ENCODE measurements around the gene EXOC6.

The EXOC6 gene

GRCh38 chr10:93073539-93074146, 225.3 kb downstream of the EXOC6 start, which contains the start of gene CYP26A1:
CYP26A1 (plus strand) TSS chr10:93073893; CDS start chr10:93073935, 42 bp downstream.
- Histone ChIP-seq H3K9me3 (ENCODE audit: control insufficient read depth, low read length) (no peaks in the 10 kb centered on the region), H3K4me1 (ENCODE audit: control insufficient read depth, insufficient read depth, low read length, poor library complexity, severe bottlenecking) (peaks cover 9% of the 10 kb centered on the region), H3K4me3 (ENCODE audit: extremely low read depth, insufficient read depth, low read length, poor library complexity, severe bottlenecking) (peak within 1 kb of the TSS; percentile 18), H3K36me3 (ENCODE audit: control insufficient read depth, insufficient read depth, low read length) (no peaks in the 10 kb centered on the region), H3K27ac (ENCODE audit: low read depth, low read length, severe bottlenecking) (no peak within 1 kb of the TSS)
- 0 to 1% methylated on average over 36 to 41 of the region's 52 CpGs for WGBS, 2 experiments (ENCODE audit: insufficient coverage in 2 of 2)

DNA sequence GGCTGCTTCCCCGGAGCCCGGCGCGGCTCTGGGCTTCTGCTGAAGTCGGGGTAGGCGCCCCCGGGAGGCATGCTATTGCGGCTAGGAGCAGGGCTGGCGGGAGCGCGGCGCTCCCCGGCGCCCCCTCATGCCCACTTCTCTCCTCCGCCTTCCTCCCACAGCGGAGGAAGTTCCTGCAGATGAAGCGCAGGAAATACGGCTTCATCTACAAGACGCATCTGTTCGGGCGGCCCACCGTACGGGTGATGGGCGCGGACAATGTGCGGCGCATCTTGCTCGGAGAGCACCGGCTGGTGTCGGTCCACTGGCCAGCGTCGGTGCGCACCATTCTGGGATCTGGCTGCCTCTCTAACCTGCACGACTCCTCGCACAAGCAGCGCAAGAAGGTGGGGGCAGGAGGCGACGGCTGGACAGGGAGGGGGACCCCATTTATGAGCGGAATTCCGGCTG, 225.9 kb downstream of the EXOC6 start:
- 1% methylated on average over 32 of the region's 40 CpGs for WGBS, 2 experiments (ENCODE audit: insufficient coverage in 2 of 2)
- peaks cover 6% of the 10 kb centered on the region for H3K4me1 ChIP-seq (ENCODE audit: control insufficient read depth, insufficient read depth, low read length, poor library complexity, severe bottlenecking)
- H3K27ac ChIP-seq (ENCODE audit: low read depth, low read length, severe bottlenecking) = no peak overlapping the region
- H3K36me3 ChIP-seq (ENCODE audit: control insufficient read depth, insufficient read depth, low read length) = no peaks in the 10 kb centered on the region
- H3K9me3 ChIP-seq (ENCODE audit: control insufficient read depth, low read length) = no peaks in the 10 kb centered on the region
- H3K4me3 ChIP-seq (ENCODE audit: extremely low read depth, insufficient read depth, low read length, poor library complexity, severe bottlenecking) = peak overlapping the region; percentile 18

GRCh38 chr10:93074597-93075368, 226.5 kb downstream of the EXOC6 start:
- H3K36me3 ChIP-seq (ENCODE audit: control insufficient read depth, insufficient read depth, low read length) = no peaks in the 10 kb centered on the region
- peaks cover 6% of the 10 kb centered on the region for H3K4me1 ChIP-seq (ENCODE audit: control insufficient read depth, insufficient read depth, low read length, poor library complexity, severe bottlenecking)
- no peaks in the 10 kb centered on the region for H3K9me3 ChIP-seq (ENCODE audit: control insufficient read depth, low read length)
- peak overlapping the region; percentile 18 for H3K4me3 ChIP-seq (ENCODE audit: extremely low read depth, insufficient read depth, low read length, poor library complexity, severe bottlenecking)
- no peak overlapping the region for H3K27ac ChIP-seq (ENCODE audit: low read depth, low read length, severe bottlenecking)
- WGBS, 2 experiments (ENCODE audit: insufficient coverage in 2 of 2) = 1 to 2% methylated on average over 66 to 67 of the region's 67 CpGs

GRCh38 chr10:93075369-93076221, 227.3 kb downstream of the EXOC6 start:
- Histone ChIP-seq H3K4me3 (ENCODE audit: extremely low read depth, insufficient read depth, low read length, poor library complexity, severe bottlenecking) (peak overlapping the region; percentile 18), H3K9me3 (ENCODE audit: control insufficient read depth, low read length) (no peaks in the 10 kb centered on the region), H3K36me3 (ENCODE audit: control insufficient read depth, insufficient read depth, low read length) (no peaks in the 10 kb centered on the region), H3K27ac (ENCODE audit: low read depth, low read length, severe bottlenecking) (no peak overlapping the region), H3K4me1 (ENCODE audit: control insufficient read depth, insufficient read depth, low read length, poor library complexity, severe bottlenecking) (peaks cover 11% of the 10 kb centered on the region)
- 15 to 19% methylated on average over 14 to 21 of the region's 25 CpGs for WGBS, 2 experiments (ENCODE audit: insufficient coverage in 2 of 2)

GRCh38 chr10:93076871-93077270, 228.6 kb downstream of the EXOC6 start:
- H3K4me1 ChIP-seq (ENCODE audit: control insufficient read depth, insufficient read depth, low read length, poor library complexity, severe bottlenecking) = peaks cover 11% of the 10 kb centered on the region
- H3K4me3 ChIP-seq (ENCODE audit: extremely low read depth, insufficient read depth, low read length, poor library complexity, severe bottlenecking) = no peak overlapping the region
- WGBS, 2 experiments (ENCODE audit: insufficient coverage in 2 of 2) = 42 to 70% methylated on average over 2 of the region's 2 CpGs
- H3K36me3 ChIP-seq (ENCODE audit: control insufficient read depth, insufficient read depth, low read length) = no peaks in the 10 kb centered on the region
- no peaks in the 10 kb centered on the region for H3K9me3 ChIP-seq (ENCODE audit: control insufficient read depth, low read length)
- no peak overlapping the region for H3K27ac ChIP-seq (ENCODE audit: low read depth, low read length, severe bottlenecking)

DNA sequence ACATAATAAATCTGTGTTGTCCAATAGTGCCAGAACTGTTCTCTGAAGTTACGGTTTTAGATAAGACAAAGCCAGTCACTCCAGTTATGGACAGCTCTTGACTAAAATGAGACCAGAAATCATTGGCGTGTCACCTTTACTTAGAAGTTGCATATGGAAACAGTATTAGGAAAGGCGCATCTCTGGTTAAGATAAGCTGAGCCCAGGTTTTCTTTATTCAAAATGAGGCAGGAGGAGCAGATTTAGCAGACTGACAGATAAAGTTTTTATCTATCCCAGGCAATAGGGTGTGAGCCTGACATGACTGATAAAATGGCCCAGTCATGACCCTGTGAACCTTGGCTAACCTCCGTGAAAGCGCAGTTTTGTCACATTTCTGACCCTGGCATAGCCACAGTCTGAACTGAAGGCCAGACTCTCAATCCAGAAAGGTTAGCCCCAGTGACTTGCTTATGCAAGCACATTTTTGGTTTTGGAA, 229.6 kb downstream of the EXOC6 start:
- H3K4me1 ChIP-seq (ENCODE audit: control insufficient read depth, insufficient read depth, low read length, poor library complexity, severe bottlenecking) = peaks cover 8% of the 10 kb centered on the region
- H3K4me3 ChIP-seq (ENCODE audit: extremely low read depth, insufficient read depth, low read length, poor library complexity, severe bottlenecking) = no peak overlapping the region
- no peak overlapping the region for H3K27ac ChIP-seq (ENCODE audit: low read depth, low read length, severe bottlenecking)
- no peaks in the 10 kb centered on the region for H3K9me3 ChIP-seq (ENCODE audit: control insufficient read depth, low read length)
- H3K36me3 ChIP-seq (ENCODE audit: control insufficient read depth, insufficient read depth, low read length) = no peaks in the 10 kb centered on the region
- WGBS, 2 experiments (ENCODE audit: insufficient coverage in 2 of 2) = 88 to 90% methylated on average over 5 of the region's 5 CpGs

DNA sequence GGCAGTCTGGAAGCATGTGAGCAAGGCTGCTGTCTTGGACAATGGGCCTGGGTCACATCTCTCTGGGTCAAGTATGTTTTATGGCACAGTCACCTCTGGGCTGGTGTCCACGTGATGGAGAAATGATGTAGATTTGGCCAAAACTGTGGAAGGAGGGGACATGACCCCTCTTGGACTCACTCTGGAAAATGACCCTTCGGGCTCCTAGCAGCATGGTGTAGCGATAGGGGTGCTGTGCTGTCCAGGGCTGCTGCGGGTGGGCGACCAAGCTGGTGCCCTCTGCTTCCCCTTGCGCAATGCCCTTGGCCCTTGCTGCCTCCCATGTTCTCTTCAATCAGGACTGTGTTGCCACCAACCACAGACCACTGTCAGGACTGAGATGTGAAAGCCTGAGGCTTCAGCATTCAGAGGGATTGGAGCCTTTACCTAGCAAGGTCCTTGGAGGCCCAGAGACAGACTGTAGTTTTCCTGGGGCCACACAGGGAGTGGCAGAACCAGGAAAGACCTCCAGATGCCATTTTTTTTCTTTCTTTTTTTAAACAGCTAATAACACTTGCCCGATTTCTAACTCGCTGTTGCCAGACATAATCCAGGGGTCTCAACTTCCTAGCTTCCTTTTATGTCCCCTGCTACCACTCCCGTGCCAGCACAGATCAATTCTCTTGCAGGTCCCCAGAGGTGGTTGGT, 231.5 kb downstream of the EXOC6 start:
- H3K27ac ChIP-seq (ENCODE audit: low read depth, low read length, severe bottlenecking) = no peak overlapping the region
- peaks cover 8% of the 10 kb centered on the region for H3K4me1 ChIP-seq (ENCODE audit: control insufficient read depth, insufficient read depth, low read length, poor library complexity, severe bottlenecking)
- H3K9me3 ChIP-seq (ENCODE audit: control insufficient read depth, low read length) = no peaks in the 10 kb centered on the region
- 75 to 81% methylated on average over 3 to 9 of the region's 9 CpGs for WGBS, 2 experiments (ENCODE audit: insufficient coverage in 2 of 2)
- no peaks in the 10 kb centered on the region for H3K36me3 ChIP-seq (ENCODE audit: control insufficient read depth, insufficient read depth, low read length)
- no peak overlapping the region for H3K4me3 ChIP-seq (ENCODE audit: extremely low read depth, insufficient read depth, low read length, poor library complexity, severe bottlenecking)

- Histone ChIP-seq H3K4me3 (ENCODE audit: extremely low read depth, insufficient read depth, low read length, poor library complexity, severe bottlenecking) (no peak overlapping the region), H3K4me1 (ENCODE audit: control insufficient read depth, insufficient read depth, low read length, poor library complexity, severe bottlenecking) (peaks cover 5% of the 10 kb centered on the region), H3K9me3 (ENCODE audit: control insufficient read depth, low read length) (no peaks in the 10 kb centered on the region), H3K27ac (ENCODE audit: low read depth, low read length, severe bottlenecking) (peak overlapping the region; percentile 1), H3K36me3 (ENCODE audit: control insufficient read depth, insufficient read depth, low read length) (no peaks in the 10 kb centered on the region)
- 67 to 70% methylated on average over 20 to 21 of the region's 22 CpGs for WGBS, 2 experiments (ENCODE audit: insufficient coverage in 2 of 2)
Measured at GRCh38 chr10:93080350-93081046, 232.2 kb downstream of the EXOC6 start.

- Histone ChIP-seq H3K27ac (ENCODE audit: low read depth, low read length, severe bottlenecking) (no peak overlapping the region), H3K9me3 (ENCODE audit: control insufficient read depth, low read length) (no peaks in the 10 kb centered on the region), H3K36me3 (ENCODE audit: control insufficient read depth, insufficient read depth, low read length) (no peaks in the 10 kb centered on the region), H3K4me1 (ENCODE audit: control insufficient read depth, insufficient read depth, low read length, poor library complexity, severe bottlenecking) (peaks cover 5% of the 10 kb centered on the region), H3K4me3 (ENCODE audit: extremely low read depth, insufficient read depth, low read length, poor library complexity, severe bottlenecking) (no peak overlapping the region)
- WGBS, 2 experiments (ENCODE audit: insufficient coverage in 2 of 2) = 89 to 93% methylated on average over 1 to 3 of the region's 3 CpGs
Measured at GRCh38 chr10:93081318-93081717, 233.0 kb downstream of the EXOC6 start.

Data from mesodermal cell (in vitro differentiated cells).